Measurements from ENCODE around the gene ICE2.

The ICE2 gene

DNA sequence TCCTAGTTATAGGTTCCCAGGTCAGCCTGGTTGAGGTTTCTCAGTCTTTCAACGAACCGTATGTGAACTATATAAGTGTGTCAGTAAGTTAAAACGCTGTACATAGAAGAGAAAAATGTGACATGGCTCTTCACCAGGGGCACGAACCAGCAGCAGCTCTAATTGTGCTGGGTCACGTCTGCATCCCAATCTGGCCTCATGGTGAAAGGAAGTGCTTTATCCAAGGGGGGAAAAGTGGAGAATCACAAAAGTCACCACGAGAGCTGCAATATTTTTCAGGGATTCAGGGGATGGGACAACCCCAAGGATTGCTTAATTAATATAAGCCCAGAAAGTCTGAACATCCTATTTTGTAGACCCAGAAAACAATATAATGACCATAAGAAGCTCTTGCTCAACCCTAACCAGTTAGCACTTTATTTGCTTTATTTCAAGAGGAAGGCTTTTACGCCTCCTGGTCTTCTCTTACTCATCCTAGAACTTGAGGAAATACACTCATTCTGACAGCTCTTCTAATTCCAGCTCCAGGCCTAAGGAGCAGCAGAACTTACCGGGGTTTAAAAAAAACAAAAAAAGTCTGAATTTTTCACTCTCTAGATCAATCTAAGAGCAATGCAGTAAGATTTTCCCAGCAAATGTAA, 97.7 kb downstream of the ICE2 start:
- no peak for ATAC-seq
- TF ChIP-seq OSR1 (CRISPR knock-in tag; IDR thresholded peaks at IDR 0.05) (no peak), RARB (CRISPR knock-in tag; IDR thresholded peaks at IDR 0.05) (no peak), BACH2 (CRISPR knock-in tag; IDR thresholded peaks at IDR 0.05; ENCODE audit: borderline replicate concordance) (no peak)
- TF ChIP-seq, protein P1, sequence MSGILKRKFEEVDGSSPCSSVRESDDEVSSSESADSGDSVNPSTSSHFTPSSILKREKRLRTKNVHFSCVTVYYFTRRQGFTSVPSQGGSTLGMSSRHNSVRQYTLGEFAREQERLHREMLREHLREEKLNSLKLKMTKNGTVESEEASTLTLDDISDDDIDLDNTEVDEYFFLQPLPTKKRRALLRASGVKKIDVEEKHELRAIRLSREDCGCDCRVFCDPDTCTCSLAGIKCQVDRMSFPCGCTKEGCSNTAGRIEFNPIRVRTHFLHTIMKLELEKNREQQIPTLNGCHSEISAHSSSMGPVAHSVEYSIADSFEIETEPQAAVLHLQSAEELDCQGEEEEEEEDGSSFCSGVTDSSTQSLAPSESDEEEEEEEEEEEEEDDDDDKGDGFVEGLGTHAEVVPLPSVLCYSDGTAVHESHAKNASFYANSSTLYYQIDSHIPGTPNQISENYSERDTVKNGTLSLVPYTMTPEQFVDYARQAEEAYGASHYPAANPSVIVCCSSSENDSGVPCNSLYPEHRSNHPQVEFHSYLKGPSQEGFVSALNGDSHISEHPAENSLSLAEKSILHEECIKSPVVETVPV (CRISPR knock-in tag; IDR thresholded peaks at IDR 0.05): 0 out of 2 replicates have a peak, but pooled peaks have one; percentile 8

DNA sequence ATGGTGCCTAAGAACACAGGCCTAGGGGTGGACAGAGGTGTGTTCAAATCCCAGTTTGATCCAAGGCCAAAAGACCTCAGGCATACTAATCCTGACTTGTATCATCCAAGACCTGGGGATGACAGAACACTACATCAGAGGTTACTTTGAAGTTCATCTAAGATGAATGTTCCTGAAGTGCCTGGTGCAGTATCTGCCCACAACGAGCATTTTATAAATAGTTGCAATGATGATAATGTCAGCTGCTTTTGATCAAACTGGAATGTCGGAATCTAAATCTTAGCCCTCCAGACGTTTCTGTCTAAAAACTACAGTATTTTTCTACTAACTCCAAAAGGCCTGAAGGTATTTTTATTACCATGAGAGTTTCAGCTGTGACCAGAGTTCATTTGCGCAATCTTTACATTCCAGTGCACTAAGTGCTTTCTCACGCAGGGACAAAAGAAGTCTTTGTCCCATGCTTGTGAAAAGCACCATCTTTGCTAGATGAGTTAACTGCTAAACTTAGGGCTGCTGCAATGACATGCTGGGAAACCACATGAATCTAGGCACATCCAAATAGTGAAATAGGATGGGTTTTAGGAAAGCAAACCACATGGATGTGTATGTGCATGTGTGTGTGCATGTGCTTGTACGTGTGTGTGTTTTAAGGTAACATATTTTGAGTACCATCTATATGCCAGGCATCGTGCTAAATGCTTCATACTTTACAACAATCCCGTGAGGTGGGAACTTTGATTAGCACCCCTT, 99.2 kb downstream of the ICE2 start:
- ATAC-seq: peak; percentile 53
- TF ChIP-seq BACH2 (CRISPR knock-in tag; IDR thresholded peaks at IDR 0.05; ENCODE audit: borderline replicate concordance) (no peak), ARNTL (CRISPR knock-in tag; IDR thresholded peaks at IDR 0.05; ENCODE audit: borderline replicate concordance, low read depth) (no peak), ZNF565 (CRISPR knock-in tag; conservative IDR thresholded peaks at IDR 0.05; ENCODE audit: low read depth) (no peak), OSR1 (CRISPR knock-in tag; IDR thresholded peaks at IDR 0.05) (no peak), ISL1 (CRISPR knock-in tag; IDR thresholded peaks at IDR 0.05) (peak; percentile 99), TOX (CRISPR knock-in tag; IDR thresholded peaks at IDR 0.05; ENCODE audit: borderline replicate concordance) (peak; percentile 93; the same call in 1 of the 2 replicates), ZC3H10 (CRISPR knock-in tag; IDR thresholded peaks at IDR 0.05) (peak; percentile 29), PPARA (CRISPR knock-in tag; IDR thresholded peaks at IDR 0.05; ENCODE audit: borderline replicate concordance) (no peak), TCF4 (CRISPR knock-in tag; IDR thresholded peaks at IDR 0.05; ENCODE audit: borderline replicate concordance) (peak; percentile 65), ZFP30 (CRISPR knock-in tag; IDR thresholded peaks at IDR 0.05) (no peak), RARB (CRISPR knock-in tag; IDR thresholded peaks at IDR 0.05) (peak; percentile 27; the same call in 1 of the 2 replicates), ZNF70 (CRISPR knock-in tag; IDR thresholded peaks at IDR 0.05) (no peak), ZNF8 (CRISPR knock-in tag; IDR thresholded peaks at IDR 0.05) (no peak), ZFP3 (CRISPR knock-in tag; IDR thresholded peaks at IDR 0.05) (0 out of 2 replicates have a peak, but pooled peaks have one; percentile 59), PATZ1 (CRISPR knock-in tag; IDR thresholded peaks at IDR 0.05; ENCODE audit: borderline replicate concordance) (peak; percentile 94), ESRRG (CRISPR knock-in tag; IDR thresholded peaks at IDR 0.05) (peak; percentile 22), CREB5 (CRISPR knock-in tag; IDR thresholded peaks at IDR 0.05; ENCODE audit: low read depth) (peak; percentile 86), SNAI2 (CRISPR knock-in tag; IDR thresholded peaks at IDR 0.05) (peak; percentile 8; the same call in 1 of the 2 replicates), CSDC2 (CRISPR knock-in tag; IDR thresholded peaks at IDR 0.05) (peak; percentile 72; the same call in 1 of the 2 replicates), GLIS3 (CRISPR knock-in tag; IDR thresholded peaks at IDR 0.05) (peak; percentile 95)
- TF ChIP-seq, protein P2, sequence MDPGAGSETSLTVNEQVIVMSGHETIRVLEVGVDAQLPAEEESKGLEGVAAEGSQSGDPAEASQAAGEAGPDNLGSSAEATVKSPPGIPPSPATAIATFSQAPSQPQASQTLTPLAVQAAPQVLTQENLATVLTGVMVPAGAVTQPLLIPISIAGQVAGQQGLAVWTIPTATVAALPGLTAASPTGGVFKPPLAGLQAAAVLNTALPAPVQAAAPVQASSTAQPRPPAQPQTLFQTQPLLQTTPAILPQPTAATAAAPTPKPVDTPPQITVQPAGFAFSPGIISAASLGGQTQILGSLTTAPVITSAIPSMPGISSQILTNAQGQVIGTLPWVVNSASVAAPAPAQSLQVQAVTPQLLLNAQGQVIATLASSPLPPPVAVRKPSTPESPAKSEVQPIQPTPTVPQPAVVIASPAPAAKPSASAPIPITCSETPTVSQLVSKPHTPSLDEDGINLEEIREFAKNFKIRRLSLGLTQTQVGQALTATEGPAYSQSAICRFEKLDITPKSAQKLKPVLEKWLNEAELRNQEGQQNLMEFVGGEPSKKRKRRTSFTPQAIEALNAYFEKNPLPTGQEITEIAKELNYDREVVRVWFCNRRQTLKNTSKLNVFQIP (CRISPR knock-in tag; IDR thresholded peaks at IDR 0.05; ENCODE audit: borderline replicate concordance, low read depth): no peak
- TF ChIP-seq, protein P1 (CRISPR knock-in tag; IDR thresholded peaks at IDR 0.05): peak; percentile 75; the same call in 1 of the 2 replicates
- TF ChIP-seq, protein P3, sequence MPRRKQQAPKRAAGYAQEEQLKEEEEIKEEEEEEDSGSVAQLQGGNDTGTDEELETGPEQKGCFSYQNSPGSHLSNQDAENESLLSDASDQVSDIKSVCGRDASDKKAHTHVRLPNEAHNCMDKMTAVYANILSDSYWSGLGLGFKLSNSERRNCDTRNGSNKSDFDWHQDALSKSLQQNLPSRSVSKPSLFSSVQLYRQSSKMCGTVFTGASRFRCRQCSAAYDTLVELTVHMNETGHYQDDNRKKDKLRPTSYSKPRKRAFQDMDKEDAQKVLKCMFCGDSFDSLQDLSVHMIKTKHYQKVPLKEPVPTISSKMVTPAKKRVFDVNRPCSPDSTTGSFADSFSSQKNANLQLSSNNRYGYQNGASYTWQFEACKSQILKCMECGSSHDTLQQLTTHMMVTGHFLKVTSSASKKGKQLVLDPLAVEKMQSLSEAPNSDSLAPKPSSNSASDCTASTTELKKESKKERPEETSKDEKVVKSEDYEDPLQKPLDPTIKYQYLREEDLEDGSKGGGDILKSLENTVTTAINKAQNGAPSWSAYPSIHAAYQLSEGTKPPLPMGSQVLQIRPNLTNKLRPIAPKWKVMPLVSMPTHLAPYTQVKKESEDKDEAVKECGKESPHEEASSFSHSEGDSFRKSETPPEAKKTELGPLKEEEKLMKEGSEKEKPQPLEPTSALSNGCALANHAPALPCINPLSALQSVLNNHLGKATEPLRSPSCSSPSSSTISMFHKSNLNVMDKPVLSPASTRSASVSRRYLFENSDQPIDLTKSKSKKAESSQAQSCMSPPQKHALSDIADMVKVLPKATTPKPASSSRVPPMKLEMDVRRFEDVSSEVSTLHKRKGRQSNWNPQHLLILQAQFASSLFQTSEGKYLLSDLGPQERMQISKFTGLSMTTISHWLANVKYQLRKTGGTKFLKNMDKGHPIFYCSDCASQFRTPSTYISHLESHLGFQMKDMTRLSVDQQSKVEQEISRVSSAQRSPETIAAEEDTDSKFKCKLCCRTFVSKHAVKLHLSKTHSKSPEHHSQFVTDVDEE (CRISPR knock-in tag; IDR thresholded peaks at IDR 0.05): peak; percentile 59; the same call in 1 of the 2 replicates
